ENCODE data around the gene JAG1. TPM values are rescaled to one million over a fixed set of nuclear protein-coding genes. Genes with fewer than 3 reads are reported as not detected.

Gene JAG1
- polyA plus RNA-seq, 2 of the 4 experiments (the other 2 are of a cell fraction) = 80.9 to 90.0 TPM

DNA sequence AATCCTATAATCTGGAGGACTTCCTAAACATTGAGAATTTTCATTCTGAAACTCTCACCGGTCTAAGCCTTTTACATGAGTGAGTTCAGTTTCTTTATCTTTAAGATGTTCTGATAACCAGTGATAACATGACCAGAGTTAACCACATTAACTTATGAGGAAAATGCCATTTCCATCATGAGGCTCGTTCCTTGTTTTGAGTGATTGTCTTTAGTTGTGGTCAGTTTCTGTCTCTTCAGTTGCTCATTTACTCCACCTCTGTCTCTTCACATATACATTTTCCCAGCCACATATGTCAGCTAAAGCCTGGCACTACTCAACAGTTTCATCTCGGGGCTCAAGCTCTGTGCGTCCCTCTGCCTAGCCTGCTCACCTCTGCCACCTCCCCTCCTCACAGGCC lies 70.4 kb downstream of the JAG1 start:
- FAIRE-seq (peak; percentile 49), DNase-seq (ENCODE audit: low read depth in 1 of 2, low spot score in 1 of 2) (no peak), ATAC-seq (no peak)
- WGBS (ENCODE audit: missing lambda C conversion rate) = 92% methylated on average over 4 of the region's 4 CpGs
- peaks cover 40% of the 10 kb centered on the region for H3K4me1 ChIP-seq
- peak overlapping the region; percentile 71; the same call in 2 of the 3 replicates for H3K4me2 ChIP-seq
- H3K9me3 ChIP-seq = no peaks in the 10 kb centered on the region
- ChIA-PET POLR2A (no interaction called here), CTCF (interaction anchor here (0.5 to 2.0 kb wide), 4 partner anchors 22 to 41 kb away, joined by 3 to 6 read pairs (median 4); no protein-coding TSS in a partner anchor)
- H3K4me3 ChIP-seq = no peak overlapping the region
- TF ChIP-seq HEYL (CRISPR knock-in tag; IDR thresholded peaks at IDR 0.05) (no peak), JUNB (IDR thresholded peaks at IDR 0.05) (no peak), HOXB5 (CRISPR knock-in tag; IDR thresholded peaks at IDR 0.05) (no peak), RCOR1 (IDR thresholded peaks at IDR 0.05; ENCODE audit: low read depth, low read length) (no peak)
- TF ChIP-seq, protein P1, sequence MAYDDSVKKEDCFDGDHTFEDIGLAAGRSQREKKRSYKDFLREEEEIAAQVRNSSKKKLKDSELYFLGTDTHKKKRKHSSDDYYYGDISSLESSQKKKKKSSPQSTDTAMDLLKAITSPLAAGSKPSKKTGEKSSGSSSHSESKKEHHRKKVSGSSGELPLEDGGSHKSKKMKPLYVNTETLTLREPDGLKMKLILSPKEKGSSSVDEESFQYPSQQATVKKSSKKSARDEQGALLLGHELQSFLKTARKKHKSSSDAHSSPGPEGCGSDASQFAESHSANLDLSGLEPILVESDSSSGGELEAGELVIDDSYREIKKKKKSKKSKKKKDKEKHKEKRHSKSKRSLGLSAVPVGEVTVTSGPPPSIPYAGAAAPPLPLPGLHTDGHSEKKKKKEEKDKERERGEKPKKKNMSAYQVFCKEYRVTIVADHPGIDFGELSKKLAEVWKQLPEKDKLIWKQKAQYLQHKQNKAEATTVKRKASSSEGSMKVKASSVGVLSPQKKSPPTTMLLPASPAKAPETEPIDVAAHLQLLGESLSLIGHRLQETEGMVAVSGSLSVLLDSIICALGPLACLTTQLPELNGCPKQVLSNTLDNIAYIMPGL (CRISPR knock-in tag; IDR thresholded peaks at IDR 0.05; ENCODE audit: borderline replicate concordance) = no peak
- peak overlapping the region; percentile 65 to 79; a peak in 5 of 6 replicates for H3K27ac ChIP-seq

- 84% methylated on average over 4 of the region's 4 CpGs for WGBS (ENCODE audit: missing lambda C conversion rate)
- no peak for ATAC-seq
- no peak for DNase-seq (ENCODE audit: low read depth in 1 of 2, low spot score in 1 of 2)
- no peak overlapping the region for H3K4me2 ChIP-seq
- POLR2A ChIA-PET = no interaction called here
- peaks cover 50% of the 10 kb centered on the region for H3K4me1 ChIP-seq
- peak; percentile 72 for FAIRE-seq
- no peak overlapping the region for H3K4me3 ChIP-seq
- peak overlapping the region; percentile 38 to 65; a peak in 4 of 6 replicates for H3K27ac ChIP-seq
- CTCF ChIA-PET = interaction anchor here (0.7 to 1.7 kb wide), 5 partner anchors 30 to 127 kb away, joined by 3 to 4 read pairs (median 4); no protein-coding TSS in a partner anchor
- H3K9me3 ChIP-seq = no peaks in the 10 kb centered on the region
- no peak for TF ChIP-seq MAX (IDR thresholded peaks at IDR 0.05)
- no peak for TF ChIP-seq EHF (CRISPR knock-in tag; IDR thresholded peaks at IDR 0.05)
- no peak for TF ChIP-seq E2F6 (IDR thresholded peaks at IDR 0.05; ENCODE audit: borderline replicate concordance, low read depth)
- TF ChIP-seq RARB (CRISPR knock-in tag; IDR thresholded peaks at IDR 0.05) = no peak
Measured at GRCh38 chr20:10602221-10602871, 71.5 kb downstream of the JAG1 start.

DNA sequence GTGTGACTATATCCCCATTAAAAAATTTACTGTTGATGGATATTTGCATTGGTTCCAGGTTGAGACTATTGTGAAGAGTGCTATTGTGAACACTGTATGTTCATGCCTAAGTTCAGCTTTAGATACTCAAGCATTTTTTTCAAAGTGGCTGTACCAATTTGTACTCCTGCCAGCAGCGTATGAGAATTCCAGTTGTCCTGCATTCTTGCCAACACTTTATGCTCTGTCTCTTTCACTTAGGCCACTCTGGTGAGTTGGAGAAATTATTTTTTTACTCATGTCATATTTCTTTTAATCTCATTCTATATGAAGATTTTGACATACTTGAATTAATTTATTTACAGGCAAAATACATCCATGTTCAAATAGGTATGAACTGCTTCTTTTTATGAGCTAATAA lies 76.2 kb downstream of the JAG1 start:
- ChIA-PET POLR2A (no interaction called here), CTCF (interaction anchor here (0.8 to 3.4 kb wide), 7 partner anchors 12 to 979 kb away, joined by 3 to 10 read pairs (median 5); no protein-coding TSS in a partner anchor)
- H3K4me3 ChIP-seq = no peak overlapping the region
- H3K9me3 ChIP-seq = no peaks in the 10 kb centered on the region
- peak overlapping the region; percentile 74 for H3K4me2 ChIP-seq
- 95% methylated on average over 1 of the region's 1 CpG for WGBS (ENCODE audit: missing lambda C conversion rate)
- H3K4me1 ChIP-seq = peaks cover 64% of the 10 kb centered on the region
- peak overlapping the region; percentile 72 to 86; a peak in 5 of 6 replicates for H3K27ac ChIP-seq
- ATAC-seq (no peak), FAIRE-seq (peak; percentile 80), DNase-seq (ENCODE audit: low read depth in 1 of 2, low spot score in 1 of 2) (no peak)
- TF ChIP-seq NPAS2 (CRISPR knock-in tag; IDR thresholded peaks at IDR 0.05; ENCODE audit: borderline replicate concordance) (no peak), ZFP36 (IDR thresholded peaks at IDR 0.05; ENCODE audit: borderline replicate concordance, partially characterized antibody) (peak; percentile 9)

DNA sequence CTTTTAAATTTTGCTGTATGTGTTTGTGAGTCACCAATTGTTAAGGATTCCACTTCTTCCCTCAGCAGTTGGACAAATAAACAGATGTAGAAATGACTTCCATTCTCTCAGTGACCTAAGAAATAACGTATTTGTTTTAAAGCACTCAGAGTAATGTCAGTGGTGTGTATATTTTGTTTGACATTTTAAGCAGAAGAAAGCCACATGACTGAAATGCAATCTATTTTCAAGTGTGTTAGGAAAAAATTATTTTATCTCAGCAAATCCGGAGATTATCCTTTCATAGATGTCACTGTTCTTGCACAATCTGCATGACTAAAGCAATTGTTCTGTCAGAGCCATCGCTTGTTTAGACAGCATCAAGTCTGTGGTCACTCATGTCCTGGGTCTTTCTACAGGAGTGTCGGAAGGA lies 77.1 kb downstream of the JAG1 start:
- Histone ChIP-seq H3K27ac (peak overlapping the region; percentile 72 to 86), H3K4me3 (no peak overlapping the region), H3K4me1 (peaks cover 73% of the 10 kb centered on the region), H3K9me3 (no peaks in the 10 kb centered on the region), H3K4me2 (peak overlapping the region; percentile 74)
- peak; percentile 80 for FAIRE-seq
- ChIA-PET POLR2A (no interaction called here), CTCF (interaction anchor here (0.8 to 3.4 kb wide), 7 partner anchors 11 to 978 kb away, joined by 3 to 10 read pairs (median 3); no protein-coding TSS in a partner anchor)
- ATAC-seq = peak; percentile 31 to 65; a peak in 4 of 6 replicates
- 8% methylated on average over 4 of the region's 4 CpGs for WGBS (ENCODE audit: missing lambda C conversion rate)
- DNase-seq (ENCODE audit: low read depth in 1 of 2, low spot score in 1 of 2) = peak; percentile 56 to 76
- TF ChIP-seq HOXB13 (CRISPR knock-in tag; IDR thresholded peaks at IDR 0.05; ENCODE audit: low read depth) = no peak
- no peak for TF ChIP-seq RAD21 (conservative IDR thresholded peaks at IDR 0.05 in 1 of 2, IDR thresholded peaks at IDR 0.05 in 1 of 2)
- TF ChIP-seq MAFK (IDR thresholded peaks at IDR 0.05; ENCODE audit: partially characterized antibody) = peak; percentile 22
- no peak for TF ChIP-seq HEYL (CRISPR knock-in tag; IDR thresholded peaks at IDR 0.05)
- TF ChIP-seq JUN (IDR thresholded peaks at IDR 0.05) = no peak; a peak in 1 of 5 replicates
- TF ChIP-seq TP53 (CRISPR knock-in tag; IDR thresholded peaks at IDR 0.05) = no peak
- peak; percentile 54; the same call in 1 of the 2 replicates for TF ChIP-seq FOSL2 (IDR thresholded peaks at IDR 0.05)
- peak; percentile 69; the same call in 1 of the 2 replicates for TF ChIP-seq FOSL2 (CRISPR knock-in tag; IDR thresholded peaks at IDR 0.05)
- no peak for TF ChIP-seq NFE2L2 (conservative IDR thresholded peaks at IDR 0.05; ENCODE audit: low read length)
- TF ChIP-seq PHF8 (IDR thresholded peaks at IDR 0.05; ENCODE audit: borderline replicate concordance, low read depth) = no peak
- TF ChIP-seq EHMT2 (IDR thresholded peaks at IDR 0.05; ENCODE audit: low read depth) = no peak
- TF ChIP-seq EP300 (IDR thresholded peaks at IDR 0.05) = no peak; a peak in 2 of 5 replicates
- TF ChIP-seq PBX3 (IDR thresholded peaks at IDR 0.05) = no peak
- no peak for TF ChIP-seq TFCP2L1 (CRISPR knock-in tag; IDR thresholded peaks at IDR 0.05)
- TF ChIP-seq, protein P2, sequence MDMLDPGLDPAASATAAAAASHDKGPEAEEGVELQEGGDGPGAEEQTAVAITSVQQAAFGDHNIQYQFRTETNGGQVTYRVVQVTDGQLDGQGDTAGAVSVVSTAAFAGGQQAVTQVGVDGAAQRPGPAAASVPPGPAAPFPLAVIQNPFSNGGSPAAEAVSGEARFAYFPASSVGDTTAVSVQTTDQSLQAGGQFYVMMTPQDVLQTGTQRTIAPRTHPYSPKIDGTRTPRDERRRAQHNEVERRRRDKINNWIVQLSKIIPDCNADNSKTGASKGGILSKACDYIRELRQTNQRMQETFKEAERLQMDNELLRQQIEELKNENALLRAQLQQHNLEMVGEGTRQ (IDR thresholded peaks at IDR 0.05) = no peak
- no peak for TF ChIP-seq HOXB5 (CRISPR knock-in tag; IDR thresholded peaks at IDR 0.05)
- TF ChIP-seq RFX5 (IDR thresholded peaks at IDR 0.05) = no peak
